ENCODE measurements around the gene HDGFL1. TPM values are rescaled to one million over a fixed set of nuclear protein-coding genes. Genes with fewer than 3 reads are reported as not detected.

Gene HDGFL1
- total RNA-seq, 1 donor from 2014 or later, result not detected

GRCh38 chr6:22613695-22614094 is 44.3 kb downstream of the HDGFL1 start:
- no peaks in the 10 kb centered on the region for H3K36me3 ChIP-seq
- H3F3A ChIP-seq (ENCODE audit: low read depth), result no peaks in the 10 kb centered on the region
- Mint-ChIP-seq H3K27ac (no peak overlapping the region), H3K27me3 (ENCODE audit: insufficient read depth, low read depth) (no peaks in the 10 kb centered on the region), H3K36me3 (peaks cover 2% of the 10 kb centered on the region), H3K4me1 (peaks cover 4% of the 10 kb centered on the region), H3K9me3 (peaks cover 6% of the 10 kb centered on the region), H3K4me3 (no peak overlapping the region)
- no peaks in the 10 kb centered on the region for H3K9me3 ChIP-seq (ENCODE audit: low read depth)
- H3K9ac ChIP-seq, result no peak overlapping the region
- H3K79me2 ChIP-seq (ENCODE audit: low read depth), result no peaks in the 10 kb centered on the region
- no peak overlapping the region for H2AFZ ChIP-seq (replicated peaks)
- no peak for DNase-seq (ENCODE audit: low spot score)
- H4K20me1 ChIP-seq (ENCODE audit: low read depth), result no peaks in the 10 kb centered on the region
- H3K4me2 ChIP-seq, result no peak overlapping the region
- no peaks in the 10 kb centered on the region for H3K4me1 ChIP-seq
- TF ChIP-seq EZH2phosphoT487 (IDR thresholded peaks at IDR 0.05), result no peak
- no peak for TF ChIP-seq EZH2 (IDR thresholded peaks at IDR 0.05)
- TF ChIP-seq CTCF (IDR thresholded peaks at IDR 0.05), result no peak
- H3K27ac ChIP-seq, result no peak overlapping the region
- H3K4me3 ChIP-seq, result no peak overlapping the region
- H3K27me3 ChIP-seq, result no peaks in the 10 kb centered on the region

GRCh38 chr6:22614547-22614946 is 45.2 kb downstream of the HDGFL1 start:
- Histone ChIP-seq H2AFZ (replicated peaks) (peak overlapping the region; percentile 26), H3K4me1 (no peaks in the 10 kb centered on the region), H3F3A (ENCODE audit: low read depth) (peaks cover 4% of the 10 kb centered on the region), H3K4me3 (no peak overlapping the region), H3K79me2 (ENCODE audit: low read depth) (no peaks in the 10 kb centered on the region), H3K36me3 (no peaks in the 10 kb centered on the region), H3K9me3 (ENCODE audit: low read depth) (no peaks in the 10 kb centered on the region), H3K27me3 (no peaks in the 10 kb centered on the region), H4K20me1 (ENCODE audit: low read depth) (no peaks in the 10 kb centered on the region), H3K9ac (no peak overlapping the region), H3K27ac (no peak overlapping the region), H3K4me2 (no peak overlapping the region)
- DNase-seq (ENCODE audit: low spot score), result no peak
- TF ChIP-seq EZH2 (IDR thresholded peaks at IDR 0.05), result no peak
- TF ChIP-seq EZH2phosphoT487 (IDR thresholded peaks at IDR 0.05), result no peak
- TF ChIP-seq CTCF (IDR thresholded peaks at IDR 0.05), result no peak
- Mint-ChIP-seq H3K27ac (no peak overlapping the region), H3K4me3 (no peak overlapping the region), H3K27me3 (ENCODE audit: insufficient read depth, low read depth) (no peaks in the 10 kb centered on the region), H3K36me3 (peaks cover 2% of the 10 kb centered on the region), H3K9me3 (peaks cover 12% of the 10 kb centered on the region), H3K4me1 (peaks cover 4% of the 10 kb centered on the region)

- no peak for TF ChIP-seq CTCF (IDR thresholded peaks at IDR 0.05)
- no peak for TF ChIP-seq EZH2phosphoT487 (IDR thresholded peaks at IDR 0.05)
- TF ChIP-seq EZH2 (IDR thresholded peaks at IDR 0.05), result no peak
- Histone ChIP-seq H3K4me1 (peaks cover 8% of the 10 kb centered on the region), H3K9ac (no peak overlapping the region), H3K4me2 (no peak overlapping the region), H2AFZ (replicated peaks) (no peak overlapping the region), H3F3A (ENCODE audit: low read depth) (peaks cover 4% of the 10 kb centered on the region), H3K4me3 (no peak overlapping the region), H3K27me3 (no peaks in the 10 kb centered on the region), H3K79me2 (ENCODE audit: low read depth) (no peaks in the 10 kb centered on the region), H4K20me1 (ENCODE audit: low read depth) (no peaks in the 10 kb centered on the region), H3K9me3 (ENCODE audit: low read depth) (no peaks in the 10 kb centered on the region), H3K27ac (no peak overlapping the region), H3K36me3 (no peaks in the 10 kb centered on the region)
- H3K27me3 Mint-ChIP-seq (ENCODE audit: insufficient read depth, low read depth), result peaks cover 2% of the 10 kb centered on the region
- no peak overlapping the region for H3K27ac Mint-ChIP-seq
- H3K4me1 Mint-ChIP-seq, result no peaks in the 10 kb centered on the region
- no peaks in the 10 kb centered on the region for H3K36me3 Mint-ChIP-seq
- DNase-seq (ENCODE audit: low spot score), result no peak
- no peak overlapping the region for H3K4me3 Mint-ChIP-seq
- H3K9me3 Mint-ChIP-seq, result peaks cover 12% of the 10 kb centered on the region
Observed at GRCh38 chr6:22621028-22621427, 51.7 kb downstream of the HDGFL1 start.

All from neural progenitor cell (in vitro differentiated cells).